Measurements from ENCODE around the gene MYO15A.

MYO15A gene

DNA sequence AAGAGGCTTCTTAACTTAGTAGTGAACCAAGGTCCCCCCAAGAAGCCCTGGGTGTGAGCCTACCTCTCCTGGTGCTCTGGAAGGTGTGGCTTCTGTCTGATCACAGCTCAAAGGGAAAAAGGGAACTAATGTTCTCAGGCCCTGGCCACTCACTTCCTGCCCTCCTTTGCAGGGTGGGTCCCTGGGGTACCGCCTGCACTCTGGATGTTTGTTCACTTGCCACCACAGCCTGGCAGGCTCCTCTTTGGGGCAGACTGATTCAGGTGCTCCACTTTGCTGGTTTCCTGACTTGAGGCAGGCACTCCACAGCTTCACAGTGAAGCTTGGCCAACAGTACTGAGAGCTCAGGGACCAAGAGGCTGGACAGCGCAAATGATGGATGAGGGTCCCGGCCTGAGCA lies 5.9 kb upstream of the MYO15A start:
- DNase-seq (ENCODE audit: low read depth), result no peak

- no peak for DNase-seq (ENCODE audit: low read depth)
Observed at GRCh38 chr17:18105027-18105426, 3.5 kb upstream of the MYO15A start.

- DNase-seq (ENCODE audit: low read depth), result no peak
Observed at GRCh38 chr17:18105595-18105994, 3.0 kb upstream of the MYO15A start.

DNA sequence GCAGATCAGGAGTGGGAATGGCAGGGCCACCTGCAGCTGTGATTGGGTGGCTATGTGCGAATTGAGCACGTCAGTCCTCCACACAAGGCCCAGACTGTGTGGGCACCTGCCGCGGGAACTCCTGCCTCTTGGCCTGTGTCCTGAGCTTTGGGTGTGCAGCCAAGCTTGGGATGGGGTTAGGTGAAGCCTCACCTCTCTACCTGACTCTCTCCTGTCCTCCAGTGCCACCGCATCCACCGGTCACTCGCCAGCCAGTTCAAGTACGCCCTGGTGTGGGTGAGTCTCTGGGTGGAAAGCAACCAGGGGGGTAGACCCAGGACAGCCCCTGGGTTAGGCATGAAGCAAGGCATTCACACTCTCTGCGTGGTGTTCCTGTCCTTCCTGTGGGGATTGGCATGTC lies 2.3 kb upstream of the MYO15A start:
- DNase-seq (ENCODE audit: low read depth), result no peak

DNA sequence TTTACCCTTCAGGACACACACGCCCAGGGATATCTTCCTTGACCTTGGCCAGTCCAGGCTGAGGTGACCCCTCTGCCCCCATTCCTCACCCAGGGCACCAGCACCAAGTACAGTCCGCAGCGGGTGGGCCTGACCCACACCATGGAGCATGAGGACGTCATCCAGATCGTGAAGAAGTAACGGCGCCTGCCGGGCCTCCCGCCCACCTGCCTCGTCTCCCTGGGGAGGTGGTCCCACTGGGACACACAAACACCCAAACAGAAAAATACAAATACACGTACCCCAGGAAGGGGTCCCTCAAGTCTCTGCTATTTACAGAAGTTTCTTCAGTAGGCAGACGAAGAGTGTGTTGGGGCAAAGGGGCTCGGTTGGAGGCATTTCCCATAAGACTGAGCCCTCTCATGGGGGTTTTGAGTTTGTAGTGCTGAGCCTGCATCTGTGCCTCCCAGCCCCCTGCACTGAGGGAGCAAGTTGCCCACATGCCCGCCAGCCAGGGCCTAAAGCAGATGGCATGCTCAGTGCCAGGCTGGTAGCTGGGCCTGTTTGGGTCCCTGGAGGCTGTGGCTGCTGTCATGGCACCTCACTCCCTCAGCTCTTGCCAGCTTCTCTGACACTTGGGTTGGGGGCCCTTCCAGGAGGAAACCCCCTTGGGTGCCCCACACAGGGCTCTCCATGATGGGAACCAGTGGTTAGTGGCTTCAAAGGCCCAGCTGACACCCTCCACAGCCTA lies 1.3 kb upstream of the MYO15A start:
- DNase-seq (ENCODE audit: low read depth), result no peak

GRCh38 chr17:18107971-18108370 lies 585 bp upstream of the MYO15A start:
- no peak for DNase-seq (ENCODE audit: low read depth)

- DNase-seq (ENCODE audit: low read depth), result no peak
Observed at GRCh38 chr17:18109935-18110485, 1.5 kb downstream of the MYO15A start.

DNA sequence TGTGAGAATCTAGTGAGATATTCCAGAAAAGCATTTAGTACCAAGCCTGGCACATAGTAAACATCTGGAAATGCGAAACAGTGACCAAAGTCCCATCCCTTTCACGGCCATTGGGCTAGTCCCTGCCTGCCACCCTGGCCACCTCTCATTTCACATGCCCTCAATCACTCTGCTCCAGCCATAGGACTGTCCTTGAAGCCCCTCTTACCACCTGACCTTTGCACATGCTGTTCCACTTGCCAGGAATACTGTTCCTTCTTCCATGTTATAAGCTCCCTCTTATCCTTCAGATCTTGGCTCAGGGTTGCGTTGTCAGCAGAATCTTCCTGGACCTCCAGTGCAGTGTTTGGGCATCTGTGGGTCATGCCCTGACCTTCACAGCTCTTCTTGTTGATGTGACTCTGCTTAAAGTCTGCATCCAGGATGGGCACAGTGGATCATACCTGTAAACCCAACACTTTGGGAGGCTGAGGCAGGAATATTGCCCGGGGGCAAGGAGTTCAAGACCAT lies 2.1 kb downstream of the MYO15A start:
- no peak for DNase-seq (ENCODE audit: low read depth)

- DNase-seq (ENCODE audit: low read depth), result no peak
Observed at GRCh38 chr17:18111330-18111971, 2.9 kb downstream of the MYO15A start.

- no peak for DNase-seq (ENCODE audit: low read depth)
Observed at GRCh38 chr17:18115517-18115916, 7.0 kb downstream of the MYO15A start.

DNA sequence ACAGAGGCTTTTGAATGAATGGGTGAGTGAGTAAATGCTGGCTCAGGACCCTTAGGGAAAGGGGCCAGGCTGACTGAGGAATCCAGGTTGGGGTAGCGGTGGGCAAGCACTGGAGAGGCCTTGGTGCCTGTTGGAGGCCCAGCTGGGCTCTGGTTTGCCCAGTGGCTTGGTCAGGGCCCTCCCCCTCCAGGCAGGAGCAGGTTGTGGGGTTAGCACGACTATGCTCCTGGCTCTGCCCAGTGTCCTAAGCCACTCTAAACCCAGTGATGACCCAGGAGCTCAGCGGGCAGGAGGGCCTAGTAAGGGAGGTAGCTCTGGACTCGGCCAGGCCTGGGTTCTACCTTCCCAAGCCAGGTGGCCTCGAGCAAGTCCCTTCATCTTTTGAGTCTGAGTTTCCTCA lies 7.5 kb downstream of the MYO15A start:
- no peak for DNase-seq (ENCODE audit: low read depth)

GRCh38 chr17:18117533-18117932 lies 9.0 kb downstream of the MYO15A start:
- DNase-seq (ENCODE audit: low read depth), result no peak

DNA sequence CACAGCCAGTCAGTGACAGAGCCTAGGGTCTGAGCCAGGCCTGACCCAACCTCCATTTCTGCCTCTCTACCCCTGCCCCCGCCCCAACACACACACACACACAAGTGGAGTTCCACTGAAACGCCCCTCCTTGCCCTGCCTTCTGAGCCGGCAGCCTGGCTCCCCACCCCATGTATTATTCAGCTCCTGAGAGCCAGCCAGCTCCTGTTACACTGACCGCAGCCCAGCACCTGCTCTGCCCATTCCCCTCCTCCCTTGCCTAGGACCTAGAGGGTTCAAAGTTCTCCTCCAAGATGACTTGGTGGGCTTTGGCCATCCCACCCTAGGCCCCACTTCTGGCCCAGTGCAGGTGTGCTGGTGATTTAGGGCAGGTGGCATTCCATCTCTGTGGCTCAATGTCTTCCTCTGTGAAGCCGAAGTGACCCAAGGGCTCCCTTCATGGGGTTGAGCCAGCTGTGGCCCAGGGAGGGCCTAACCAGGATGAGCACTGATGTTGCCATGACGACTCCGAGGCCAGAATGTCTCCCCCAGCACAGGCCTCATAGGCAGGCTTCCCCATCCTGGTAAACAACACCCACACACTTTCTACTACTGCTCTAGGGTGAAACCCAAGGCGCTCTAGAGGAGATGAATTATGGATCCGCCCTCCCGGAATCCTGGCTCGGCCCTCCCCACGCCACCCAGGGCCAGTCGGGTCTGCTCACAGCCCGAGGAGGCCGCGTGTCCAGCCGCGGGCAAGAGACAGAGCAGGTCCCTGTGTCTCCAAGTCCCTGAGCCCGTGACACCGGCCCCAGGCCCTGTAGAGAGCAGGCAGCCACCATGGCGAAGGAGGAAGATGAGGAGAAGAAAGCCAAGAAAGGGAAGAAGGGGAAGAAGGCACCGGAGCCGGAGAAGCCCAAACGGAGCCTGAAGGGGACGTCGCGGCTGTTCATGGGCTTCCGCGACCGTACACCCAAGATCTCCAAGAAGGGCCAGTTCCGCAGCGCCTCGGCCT lies 9.7 kb downstream of the MYO15A start:
- no peak for DNase-seq (ENCODE audit: low read depth)

- DNase-seq (ENCODE audit: low read depth), result no peak
Observed at GRCh38 chr17:18119166-18119745, 10.7 kb downstream of the MYO15A start.

DNA sequence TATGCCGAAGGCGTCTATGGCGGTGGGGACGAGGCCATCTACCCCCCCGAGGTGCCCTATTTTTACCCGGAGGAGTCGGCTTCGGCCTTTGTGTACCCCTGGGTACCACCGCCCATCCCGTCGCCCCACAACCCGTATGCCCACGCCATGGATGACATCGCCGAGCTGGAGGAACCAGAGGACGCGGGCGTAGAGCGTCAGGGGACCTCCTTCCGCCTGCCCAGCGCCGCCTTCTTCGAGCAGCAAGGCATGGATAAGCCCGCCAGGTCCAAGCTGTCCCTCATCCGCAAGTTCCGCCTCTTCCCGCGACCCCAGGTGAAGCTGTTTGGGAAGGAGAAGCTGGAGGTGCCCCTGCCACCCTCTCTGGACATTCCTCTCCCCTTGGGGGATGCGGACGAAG lies 11.4 kb downstream of the MYO15A start:
- DNase-seq (ENCODE audit: low read depth), result no peak

- no peak for DNase-seq (ENCODE audit: low read depth)
Observed at GRCh38 chr17:18120461-18121017, 12.0 kb downstream of the MYO15A start.

DNA sequence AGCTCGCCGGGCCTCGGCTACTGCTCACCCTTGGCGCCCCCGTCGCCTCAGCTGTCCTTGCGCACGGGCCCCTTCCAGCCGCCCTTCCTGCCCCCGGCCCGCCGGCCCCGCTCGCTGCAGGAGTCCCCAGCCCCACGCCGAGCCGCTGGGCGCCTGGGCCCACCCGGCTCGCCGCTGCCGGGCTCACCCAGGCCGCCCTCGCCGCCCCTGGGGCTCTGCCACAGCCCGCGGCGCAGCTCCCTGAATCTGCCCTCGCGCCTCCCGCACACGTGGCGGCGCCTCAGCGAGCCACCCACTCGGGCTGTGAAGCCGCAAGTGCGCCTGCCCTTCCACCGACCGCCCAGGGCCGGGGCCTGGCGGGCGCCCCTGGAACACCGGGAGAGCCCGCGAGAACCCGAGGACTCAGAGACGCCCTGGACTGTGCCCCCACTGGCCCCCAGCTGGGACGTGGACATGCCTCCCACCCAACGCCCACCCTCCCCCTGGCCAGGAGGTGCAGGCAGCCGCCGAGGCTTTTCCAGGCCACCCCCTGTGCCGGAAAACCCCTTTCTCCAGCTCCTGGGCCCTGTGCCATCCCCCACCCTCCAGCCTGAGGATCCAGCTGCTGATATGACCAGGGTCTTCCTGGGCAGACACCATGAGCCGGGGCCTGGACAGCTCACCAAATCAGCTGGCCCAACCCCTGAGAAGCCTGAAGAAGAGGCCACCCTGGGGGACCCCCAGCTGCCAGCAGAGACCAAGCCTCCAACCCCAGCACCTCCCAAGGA lies 12.8 kb downstream of the MYO15A start:
- DNase-seq (ENCODE audit: low read depth), result no peak

GRCh38 chr17:18122990-18123753 lies 14.6 kb downstream of the MYO15A start:
- DNase-seq (ENCODE audit: low read depth), result no peak

DNA sequence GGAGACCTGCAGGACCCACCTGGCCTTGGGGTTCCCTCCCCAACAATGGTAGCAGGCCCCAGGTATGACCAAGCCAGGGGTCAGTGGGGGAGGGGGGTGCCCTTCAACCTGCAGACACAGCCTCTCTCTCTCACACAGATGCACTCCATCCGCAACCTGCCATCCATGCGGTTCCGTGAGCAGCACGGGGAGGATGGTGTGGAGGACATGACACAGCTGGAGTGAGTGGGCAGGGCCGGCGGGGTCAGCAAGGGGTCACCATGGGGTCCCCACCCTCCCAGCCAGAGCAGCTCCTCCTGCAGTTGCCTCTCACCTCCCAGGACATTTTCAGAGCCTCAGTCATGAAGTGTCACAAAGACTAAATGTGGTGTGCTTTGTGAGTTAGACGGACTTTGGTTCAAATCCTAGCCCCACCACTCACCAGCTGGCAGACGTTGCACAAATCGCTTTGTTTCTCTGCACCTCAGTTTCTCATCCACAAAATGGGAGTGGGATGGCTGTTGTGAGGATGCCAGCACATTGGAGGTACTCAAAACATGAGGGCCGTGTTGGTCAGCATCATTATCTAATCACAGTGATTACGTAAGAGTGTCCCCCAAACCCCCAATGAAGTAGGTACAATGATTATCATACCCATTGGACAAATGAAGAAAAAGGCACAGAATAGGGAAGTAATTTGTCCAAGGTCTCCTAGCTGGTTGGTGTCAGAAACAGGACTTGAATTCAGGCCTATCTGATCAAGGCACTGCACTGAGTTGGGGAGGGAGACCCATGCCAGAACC lies 16.0 kb downstream of the MYO15A start:
- no peak for DNase-seq (ENCODE audit: low read depth)
